HEK293T (cell line): ENCODE measurements around the gene URAD.

Source experiments
- BHLHE40 ChIP-seq: fragments of 450-650 bp; IDR thresholded peaks from 2 replicates; pipeline ENCODE4 v1.6.1; 2016; ENCODE audit warnings: mild to moderate bottlenecking, moderate library complexity, borderline replicate concordance
- FOXA1 ChIP-seq: fragments of 450-650 bp; IDR thresholded peaks from 2 replicates; pipeline ENCODE4 v1.6.1; 2016; ENCODE audit warnings: mild to moderate bottlenecking
- HDGF ChIP-seq: fragments of 450-650 bp; IDR thresholded peaks from 2 replicates; pipeline ENCODE4 v1.6.1; 2017; ENCODE audit warnings: antibody characterized with exemption, borderline replicate concordance
- LEF1 ChIP-seq: fragments of 450-650 bp; IDR thresholded peaks from 2 replicates; pipeline ENCODE4 v1.6.1; 2017; ENCODE audit warnings: mild to moderate bottlenecking, borderline replicate concordance
- PKNOX1 ChIP-seq: fragments of 450-650 bp; IDR thresholded peaks from 2 replicates; pipeline ENCODE4 v1.6.1; 2016
- SP1 ChIP-seq: fragments of 450-650 bp; IDR thresholded peaks from 2 replicates; pipeline ENCODE4 v1.6.1; 2017

GRCh38 chr13:27981006-27981708 lies 7.3 kb downstream of the URAD start:
- TF ChIP-seq SP1 = no peak
- TF ChIP-seq FOXA1 = no peak
- TF ChIP-seq PKNOX1 = no peak
- TF ChIP-seq LEF1 = no peak
- no peak for TF ChIP-seq HDGF
- TF ChIP-seq BHLHE40 = no peak
